GM13976 (cell line): ENCODE results near the gene PEPD.

ENCODE experiments used
- DNase-seq: peaks from one replicate; pipeline ENCODE4 v3.0.0; 2012; ENCODE audit warnings: low spot score
- in situ Hi-C: fragments of 300-500 bp; cut with MboI; formaldehyde crosslinking; loops from one replicate; pipeline ENCODE4 v1.12.0; 2022; ENCODE audit warnings: low sequenced_read_pairs, mixed read lengths, inconsistent platforms; ENCODE audit not compliant: unreplicated experiment
- TF ChIP-seq, protein P1 (sequence below): IDR thresholded peaks from 2 replicates; pipeline ENCODE4 v1.5.1; 2012; ENCODE audit warnings: borderline replicate concordance, mild to moderate bottlenecking; ENCODE audit not compliant: insufficient read depth; ENCODE audit errors: extremely low read depth, missing control alignments, control extremely low read depth

PEPD gene

DNA sequence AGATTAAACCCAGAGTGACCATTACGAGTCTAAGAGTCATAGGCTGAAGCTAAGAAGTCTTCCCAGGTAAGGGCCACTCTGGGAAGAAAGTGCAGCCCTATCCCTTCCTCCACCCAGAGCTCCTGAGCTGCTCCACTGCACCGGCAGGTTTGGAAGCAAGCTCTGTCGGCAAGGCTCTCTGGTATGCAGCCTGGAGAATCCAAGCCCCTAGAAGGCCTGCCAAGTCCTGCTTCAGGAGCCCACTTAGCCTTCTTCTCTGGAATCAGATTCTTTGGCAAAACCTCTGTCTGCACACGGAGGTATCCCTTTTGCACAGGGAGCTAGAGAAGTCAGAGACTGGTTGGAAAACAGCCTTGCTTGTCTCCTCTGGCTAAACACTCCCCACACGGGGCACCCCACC, 89.6 kb downstream of the PEPD start:
- in situ Hi-C loops = no loop called here
- no peak for DNase-seq
- TF ChIP-seq, protein P1, sequence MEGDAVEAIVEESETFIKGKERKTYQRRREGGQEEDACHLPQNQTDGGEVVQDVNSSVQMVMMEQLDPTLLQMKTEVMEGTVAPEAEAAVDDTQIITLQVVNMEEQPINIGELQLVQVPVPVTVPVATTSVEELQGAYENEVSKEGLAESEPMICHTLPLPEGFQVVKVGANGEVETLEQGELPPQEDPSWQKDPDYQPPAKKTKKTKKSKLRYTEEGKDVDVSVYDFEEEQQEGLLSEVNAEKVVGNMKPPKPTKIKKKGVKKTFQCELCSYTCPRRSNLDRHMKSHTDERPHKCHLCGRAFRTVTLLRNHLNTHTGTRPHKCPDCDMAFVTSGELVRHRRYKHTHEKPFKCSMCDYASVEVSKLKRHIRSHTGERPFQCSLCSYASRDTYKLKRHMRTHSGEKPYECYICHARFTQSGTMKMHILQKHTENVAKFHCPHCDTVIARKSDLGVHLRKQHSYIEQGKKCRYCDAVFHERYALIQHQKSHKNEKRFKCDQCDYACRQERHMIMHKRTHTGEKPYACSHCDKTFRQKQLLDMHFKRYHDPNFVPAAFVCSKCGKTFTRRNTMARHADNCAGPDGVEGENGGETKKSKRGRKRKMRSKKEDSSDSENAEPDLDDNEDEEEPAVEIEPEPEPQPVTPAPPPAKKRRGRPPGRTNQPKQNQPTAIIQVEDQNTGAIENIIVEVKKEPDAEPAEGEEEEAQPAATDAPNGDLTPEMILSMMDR = no peak

DNA sequence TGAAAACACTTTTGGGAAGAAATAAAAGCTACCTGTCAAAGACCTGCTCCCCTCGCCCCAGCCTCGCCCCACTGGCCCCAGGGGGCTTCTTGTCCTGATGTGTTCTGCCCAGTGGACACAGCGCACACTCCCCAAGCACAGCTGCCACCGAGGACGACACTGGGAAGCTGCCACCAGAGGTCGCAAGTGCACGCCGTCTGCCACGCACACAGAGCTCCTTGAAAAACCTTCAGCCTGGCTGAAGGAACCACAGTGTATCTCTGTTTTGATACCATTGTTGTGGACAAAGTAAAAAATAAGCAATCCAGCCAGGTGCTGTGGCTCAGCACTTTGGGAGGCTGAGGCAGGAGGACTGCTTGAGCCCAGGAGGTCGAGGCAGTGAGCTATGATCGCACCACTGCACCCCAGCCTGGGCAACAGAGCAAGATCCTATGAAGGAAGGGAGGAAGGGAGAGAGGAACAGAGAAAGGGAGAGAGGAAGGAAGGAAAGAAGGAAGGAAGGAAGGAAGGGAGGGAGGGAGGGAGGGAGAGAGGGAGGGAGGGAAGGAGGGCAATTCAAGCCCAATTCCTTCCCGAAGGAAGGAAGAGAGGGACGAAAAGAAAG, 90.8 kb downstream of the PEPD start:
- DNase-seq = peak; percentile 84
- in situ Hi-C loops = no loop called here
- TF ChIP-seq, protein P1 = peak; percentile 89

DNA sequence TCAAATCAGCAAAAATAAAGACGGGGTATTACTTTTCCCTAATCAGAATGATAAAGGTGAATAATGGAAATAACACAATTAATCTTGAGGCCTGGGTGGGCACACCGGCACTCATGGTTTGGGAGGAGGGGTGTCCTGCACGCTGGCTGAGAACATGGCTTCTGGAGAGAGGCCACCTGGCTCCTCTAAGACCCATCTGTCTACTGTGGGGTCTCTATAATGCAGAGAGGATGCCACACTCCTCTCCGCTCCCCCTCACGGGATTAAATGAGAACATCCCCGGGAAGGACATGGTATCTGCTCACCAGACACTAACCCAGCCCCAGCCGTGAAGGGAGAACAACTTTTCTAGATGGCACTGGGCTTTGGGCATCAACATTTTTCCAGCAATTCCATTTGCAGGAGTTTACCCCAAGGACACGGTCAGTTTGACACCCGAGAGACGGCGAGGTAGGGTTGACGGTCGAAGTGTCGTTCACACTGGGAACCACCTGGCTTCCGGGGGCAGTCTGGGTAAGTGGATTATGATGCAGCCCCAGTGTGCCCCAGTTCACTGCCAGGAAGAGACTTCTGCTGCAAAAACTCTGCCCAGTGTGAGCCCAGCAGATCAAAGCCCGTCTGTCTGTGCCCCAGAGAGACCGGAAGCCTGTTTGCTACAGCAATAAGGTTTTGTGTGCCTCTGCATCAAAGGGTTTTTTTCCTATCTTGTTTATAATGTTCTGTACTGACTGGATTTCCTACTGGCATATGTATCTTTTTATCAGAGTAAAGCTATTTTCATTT, 91.5 kb downstream of the PEPD start:
- in situ Hi-C loops = loop anchor here (10.0 kb wide), 1 partner anchor 335 kb away; no protein-coding TSS in a partner anchor
- TF ChIP-seq, protein P1 = no peak
- DNase-seq = no peak

DNA sequence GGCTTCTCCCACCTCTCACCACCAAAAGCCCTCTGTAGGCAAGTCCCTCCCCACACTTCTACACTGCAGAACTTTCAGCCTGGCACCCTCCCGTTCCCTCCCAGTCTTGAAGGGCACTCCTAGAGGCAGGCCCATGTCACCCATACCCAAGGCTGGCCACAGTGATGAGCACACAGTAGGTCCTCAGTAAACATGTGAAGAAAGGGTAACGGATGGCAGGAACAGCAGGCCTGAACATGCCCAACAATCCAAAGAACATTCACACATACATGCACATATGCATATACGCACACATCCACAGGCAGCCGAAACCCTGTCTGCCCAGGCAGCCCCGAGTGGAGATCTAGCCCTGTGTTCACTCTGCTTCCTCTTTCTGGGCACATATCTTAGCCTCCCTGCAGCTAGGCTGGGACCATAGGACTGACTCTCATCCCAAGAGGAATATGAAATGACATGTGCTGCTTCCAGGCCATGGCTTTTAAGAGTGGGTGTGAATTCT, 92.9 kb downstream of the PEPD start:
- in situ Hi-C loops = loop anchor here (10.0 kb wide), 1 partner anchor 336 kb away; no protein-coding TSS in a partner anchor
- TF ChIP-seq, protein P1 = no peak

DNA sequence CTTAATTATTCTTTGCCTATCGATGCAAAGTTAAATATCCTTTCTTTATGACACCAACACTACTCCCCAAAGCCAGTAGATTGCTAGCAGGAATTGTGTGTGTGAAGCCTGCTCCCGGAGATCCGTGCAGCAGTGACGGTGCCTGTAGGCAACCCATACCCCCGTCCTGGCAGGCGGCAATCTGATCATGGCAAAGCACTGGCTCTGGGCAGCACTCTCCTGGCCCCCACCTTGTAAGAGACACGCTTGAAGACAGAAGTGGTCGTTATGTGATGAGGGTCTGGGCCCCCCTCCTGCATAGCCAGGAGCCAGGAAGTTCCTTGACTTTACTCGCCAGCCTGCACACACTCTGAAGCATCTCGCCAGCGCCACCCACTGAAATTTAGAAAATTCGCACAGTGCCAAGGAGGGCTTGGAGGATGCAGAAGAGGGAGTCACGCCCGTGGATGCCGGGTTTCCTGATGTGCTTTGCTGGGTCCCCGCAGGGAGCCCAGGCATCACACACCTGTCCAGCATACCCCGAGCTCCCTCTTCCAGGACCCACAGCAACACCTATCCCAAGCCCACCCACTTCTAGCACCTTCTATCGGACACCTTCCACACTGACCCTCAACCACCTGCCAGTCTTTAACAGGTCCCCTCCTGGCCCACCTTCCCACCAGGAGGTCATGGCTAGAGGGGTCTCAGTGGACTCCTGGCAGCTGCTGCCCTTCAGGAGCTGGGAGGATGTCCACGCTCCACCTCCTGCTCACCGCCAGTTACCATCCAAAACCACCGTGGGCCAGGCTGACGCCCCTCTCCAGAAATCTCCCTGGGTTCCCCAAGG, 93.6 kb downstream of the PEPD start:
- no peak for DNase-seq
- TF ChIP-seq, protein P1 = no peak
- in situ Hi-C loops = loop anchor here (10.0 kb wide), 1 partner anchor 337 kb away; no protein-coding TSS in a partner anchor

More for the DNA sequence above, 92.9 kb downstream of the PEPD start:
- DNase-seq = no peak
